ENCODE measurements around the gene NSMF. TPM values are rescaled to one million over a fixed set of nuclear protein-coding genes. Genes with fewer than 3 reads are reported as not detected.

NSMF gene
- total and polyA plus RNA-seq, 2 of the 8 experiments (the other 6 are each of a cell fraction or from before 2014, with no cell fraction given), result 56.7 to 65.1 TPM

GRCh38 chr9:137500666-137501397, 41.7 kb upstream of the NSMF start (continued):
- TF ChIP-seq RXRA (IDR thresholded peaks at IDR 0.05; ENCODE audit: insufficient read depth, low read depth, low read length) (no peak), POU5F1 (IDR thresholded peaks at IDR 0.05; ENCODE audit: low read depth, low read length) (no peak), USF2 (IDR thresholded peaks at IDR 0.05; ENCODE audit: low read length) (no peak), POLR2A (IDR thresholded peaks at IDR 0.05; ENCODE audit: control extremely low read depth in 1 of 2, low read depth in 2 of 2, low read length in 2 of 2) (no peak)

Measured in H1 (cell line).